GM18870 (cell line): Measurements from ENCODE around the gene RPLP2.

Experiments used
- ATAC-seq: cut with Tn5 transposase; IDR thresholded peaks from one replicate; pipeline ENCODE4 v1.9.1; 2021; ENCODE audit warnings: moderate library complexity; ENCODE audit not compliant: unreplicated experiment

RPLP2 gene

DNA sequence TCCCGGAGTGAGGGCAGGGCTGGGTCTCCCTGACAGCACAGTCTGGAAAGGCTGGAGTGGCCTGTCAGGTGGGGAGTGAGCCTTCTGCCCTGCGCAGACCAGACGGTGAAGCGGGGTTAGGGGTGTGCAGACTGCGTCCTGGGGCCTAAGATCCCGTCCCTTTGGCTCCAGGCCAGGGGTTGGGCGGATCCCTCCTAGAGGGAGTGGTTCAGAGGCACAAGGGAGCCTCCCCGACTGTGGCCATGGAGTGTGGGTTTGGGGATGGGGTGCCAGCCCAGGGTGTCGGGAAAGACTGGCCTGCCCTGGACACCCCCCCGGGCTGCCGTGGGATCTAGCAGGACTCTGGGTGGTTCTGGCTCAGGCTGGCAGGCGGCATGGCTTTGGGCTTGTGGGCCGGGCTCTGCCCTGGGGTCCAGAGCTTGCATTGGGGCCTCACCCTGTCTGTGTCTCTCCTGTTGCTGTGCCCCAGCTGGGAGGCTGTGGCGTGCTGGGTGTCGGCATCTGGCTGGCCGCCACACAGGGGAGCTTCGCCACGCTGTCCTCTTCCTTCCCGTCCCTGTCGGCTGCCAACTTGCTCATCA lies 52.4 kb downstream of the RPLP2 start:
- no peak for ATAC-seq
